H1 (cell line): ENCODE data around the gene TGM1. TPM values are rescaled to one million over a fixed set of nuclear protein-coding genes. Genes with fewer than 3 reads are reported as not detected.

ENCODE experiments used
- CTCF ChIA-PET: fragments of 300-600 bp; sonication (Branson Sonifier 250); formaldehyde crosslinking; loops from one replicate; lab custom pipeline; 2021; ENCODE audit not compliant: partially characterized antibody; lab: Charles Lee
- POLR2A ChIA-PET: fragments of 300-600 bp; sonication (Branson Sonifier 250); formaldehyde crosslinking; loops from one replicate; lab custom pipeline; 2021; ENCODE audit warnings: inconsistent platforms; ENCODE audit not compliant: partially characterized antibody; lab: Charles Lee
- DNase-seq, 2 experiments: peaks; one replicate each; pipeline versions ENCODE4 v3.0.0 to v3.0.0-alpha.2; 2010 to 2022; ENCODE audit warnings: low spot score in 2 of 2, low read depth in 1 of 2, mixed read lengths in 1 of 2
- FAIRE-seq: peaks from 2 replicates; lab custom pipeline; 2011; peaks lifted over from hg19 to GRCh38; lab: Jason Lieb, UNC
- H2AFZ ChIP-seq: 2 replicates; pipeline ENCODE4 v1.8.1; 2012; ENCODE audit warnings: low read length, inconsistent platforms
- H2AK5ac ChIP-seq: 2 replicates; pipeline ENCODE4 v1.6.1; 2013; ENCODE audit warnings: low read depth, low read length
- H2BK120ac ChIP-seq: replicated peaks from 2 replicates; pipeline ENCODE3; 2013; ENCODE audit warnings: low read depth, low read length, inconsistent platforms
- H2BK12ac ChIP-seq: 2 replicates; pipeline ENCODE4 v1.6.1; 2013; ENCODE audit warnings: low read depth, low read length
- H2BK15ac ChIP-seq: 2 replicates; pipeline ENCODE4 v1.6.1; 2013; ENCODE audit warnings: low read length
- H2BK20ac ChIP-seq: 2 replicates; pipeline ENCODE4 v1.6.1; 2013; ENCODE audit warnings: low read length
- H2BK5ac ChIP-seq: 2 replicates; pipeline ENCODE4 v1.6.1; 2013; ENCODE audit warnings: low read depth, low read length
- H3K14ac ChIP-seq: 2 replicates; pipeline ENCODE4 v1.6.1; 2013; ENCODE audit warnings: inconsistent platforms; ENCODE audit not compliant: insufficient read length
- H3K18ac ChIP-seq: 2 replicates; pipeline ENCODE4 v1.6.1; 2013; ENCODE audit warnings: low read length; ENCODE audit errors: extremely low read depth
- H3K23ac ChIP-seq: 2 replicates; pipeline ENCODE4 v1.6.1; 2013; ENCODE audit warnings: inconsistent platforms; ENCODE audit not compliant: insufficient read length
- H3K23me2 ChIP-seq: 2 replicates; pipeline ENCODE4 v1.6.1; 2013; ENCODE audit warnings: low read depth, low read length
- H3K27ac ChIP-seq: 2 replicates; pipeline ENCODE4 v1.6.1; 2011; ENCODE audit warnings: low read depth, low read length, inconsistent platforms
- H3K27me3 ChIP-seq, 4 experiments: replicated peaks in 1 of 4; 1 replicate in 1 of 4; 2 replicates in 3 of 4; pipeline versions ENCODE4 v1.6.1 to v1.8.1; 2011 to 2013; ENCODE audit warnings: low read length in 3 of 4, mild to moderate bottlenecking in 3 of 4, inconsistent platforms in 2 of 4, mixed read lengths in 2 of 4, moderate library complexity in 1 of 4; ENCODE audit not compliant: control insufficient read depth in 3 of 4, insufficient read depth in 3 of 4; ENCODE audit errors: extremely low read depth in 1 of 4
- H3K36me3 ChIP-seq, 4 experiments: 2 replicates each; pipeline versions ENCODE4 v1.6.1 to v1.8.1; 2011 to 2013; ENCODE audit warnings: mild to moderate bottlenecking in 4 of 4, low read length in 3 of 4, moderate library complexity in 2 of 4, control low read depth in 1 of 4, inconsistent platforms in 1 of 4; ENCODE audit not compliant: insufficient read depth in 4 of 4, control insufficient read depth in 2 of 4
- H3K4ac ChIP-seq: replicated peaks from 2 replicates; pipeline ENCODE3; 2013; ENCODE audit warnings: low read length, low read depth, mixed read lengths, inconsistent platforms; ENCODE audit not compliant: insufficient read length
- H3K4me1 ChIP-seq, 4 experiments: replicated peaks in 1 of 4; 1 replicate in 1 of 4; 2 replicates in 3 of 4; pipeline versions ENCODE4 v1.6.1 to v1.8.1; 2011 to 2013; ENCODE audit warnings: low read length in 3 of 4, inconsistent platforms in 2 of 4, mixed read lengths in 1 of 4; ENCODE audit not compliant: insufficient read depth in 4 of 4, control insufficient read depth in 3 of 4
- H3K4me2 ChIP-seq, 2 experiments: 2 replicates each; pipeline versions ENCODE4 v1.6.1 to v1.8.1; 2011 to 2013; ENCODE audit warnings: low read depth in 2 of 2, low read length in 2 of 2, control low read depth in 1 of 2, inconsistent platforms in 1 of 2, mild to moderate bottlenecking in 1 of 2; ENCODE audit not compliant: insufficient read depth in 1 of 2
- H3K4me3 ChIP-seq, 4 experiments: fragments of 200-600, 300-600 bp in 1 of 4; sonication (generic), shearing (Covaris generic), sonication (Bioruptor Twin) in 1 of 4; 2 replicates each; pipeline versions ENCODE4 v1.5.1 to v1.8.1; 2011 to 2016; ENCODE audit warnings: low read length in 4 of 4, low read depth in 3 of 4, control low read depth in 2 of 4, inconsistent platforms in 2 of 4, mild to moderate bottlenecking in 2 of 4, mixed read lengths in 1 of 4, moderate library complexity in 1 of 4; ENCODE audit not compliant: insufficient read depth in 2 of 4; ENCODE audit errors: extremely low read depth in 1 of 4
- H3K56ac ChIP-seq: replicated peaks from 2 replicates; pipeline ENCODE3; 2013; ENCODE audit warnings: low read depth, mild to moderate bottlenecking, mixed read lengths, low read length, inconsistent platforms; ENCODE audit not compliant: insufficient read length
- H3K79me1 ChIP-seq: 2 replicates; pipeline ENCODE4 v1.6.1; 2013; ENCODE audit warnings: low read depth, low read length, control low read depth
- H3K79me2 ChIP-seq, 2 experiments: 2 replicates each; pipeline versions ENCODE4 v1.6.1 to v1.8.1; 2012 to 2013; ENCODE audit warnings: low read length in 2 of 2, mild to moderate bottlenecking in 2 of 2, inconsistent platforms in 1 of 2; ENCODE audit not compliant: insufficient read depth in 2 of 2, control insufficient read depth in 1 of 2
- H3K9ac ChIP-seq, 4 experiments: replicated peaks in 1 of 4; 1 replicate in 1 of 4; 2 replicates in 3 of 4; pipeline versions ENCODE4 v1.6.1 to v1.8.1; 2011 to 2013; ENCODE audit warnings: low read depth in 3 of 4, low read length in 3 of 4, control low read depth in 2 of 4, mild to moderate bottlenecking in 2 of 4, moderate library complexity in 2 of 4, inconsistent platforms in 1 of 4; ENCODE audit errors: extremely low read depth in 1 of 4
- H3K9me3 ChIP-seq, 2 experiments: 2 replicates each; pipeline versions ENCODE4 v1.6.1 to v1.8.1; 2012 to 2013; ENCODE audit warnings: mild to moderate bottlenecking in 2 of 2, moderate library complexity in 2 of 2, control low read depth in 1 of 2, inconsistent platforms in 1 of 2, low read depth in 1 of 2, low read length in 1 of 2, mixed read lengths in 1 of 2; ENCODE audit not compliant: insufficient read depth in 2 of 2
- H4K20me1 ChIP-seq, 2 experiments: replicated peaks in 1 of 2; 2 replicates each; pipeline versions ENCODE3 to v1.8.1; 2011 to 2013; ENCODE audit warnings: inconsistent platforms in 2 of 2, low read length in 2 of 2, mild to moderate bottlenecking in 1 of 2; ENCODE audit not compliant: insufficient read depth in 2 of 2, control insufficient read depth in 1 of 2
- H4K5ac ChIP-seq: 2 replicates; pipeline ENCODE4 v1.6.1; 2013; ENCODE audit warnings: low read length, low read depth, mixed read lengths, inconsistent platforms; ENCODE audit not compliant: insufficient read length
- H4K8ac ChIP-seq: 2 replicates; pipeline ENCODE4 v1.8.0; 2013; ENCODE audit warnings: mild to moderate bottlenecking, moderate library complexity, low read length, inconsistent platforms; ENCODE audit not compliant: insufficient read depth; ENCODE audit errors: extremely low read depth
- H4K91ac ChIP-seq: replicated peaks from 2 replicates; pipeline ENCODE3; 2013; ENCODE audit warnings: low read length, mixed read lengths, inconsistent platforms; ENCODE audit not compliant: insufficient read length
- BCL11A ChIP-seq, 2 experiments: IDR thresholded peaks; one replicate each; pipeline ENCODE4 v1.6.1; 2011; ENCODE audit warnings: low read depth in 2 of 2, low read length in 2 of 2, mild to moderate bottlenecking in 2 of 2
- BRCA1 ChIP-seq: IDR thresholded peaks from 2 replicates; pipeline ENCODE4 v1.6.1; 2012; ENCODE audit warnings: low read depth, low read length, improper control_type of control experiment
- CHD2 ChIP-seq: IDR thresholded peaks from 2 replicates; pipeline ENCODE4 v1.6.1; 2012; ENCODE audit warnings: low read length, improper control_type of control experiment
- EZH2 ChIP-seq: fragments of 200-600 bp; sonication (generic); IDR thresholded peaks from 2 replicates; pipeline ENCODE4 v1.7.1; 2012; ENCODE audit warnings: low read depth, mild to moderate bottlenecking, moderate library complexity, low read length, inconsistent platforms; ENCODE audit not compliant: severe bottlenecking
- PHF8 ChIP-seq: fragments of 200-600 bp; sonication (generic); conservative IDR thresholded peaks from 2 replicates; pipeline ENCODE4 v1.7.1; 2012; ENCODE audit warnings: low read depth, mild to moderate bottlenecking, inconsistent platforms, low read length, moderate library complexity
- POLR2AphosphoS5 ChIP-seq: IDR thresholded peaks from 2 replicates; pipeline ENCODE4 v1.6.1; 2011; ENCODE audit warnings: low read depth, low read length
- SP2 ChIP-seq: IDR thresholded peaks from 2 replicates; pipeline ENCODE4 v1.6.1; 2012; ENCODE audit warnings: mild to moderate bottlenecking, low read length, inconsistent platforms
- TAF1 ChIP-seq: IDR thresholded peaks from 2 replicates; pipeline ENCODE4 v1.6.1; 2011; ENCODE audit warnings: mild to moderate bottlenecking, low read depth, low read length
- WGBS, 2 experiments: shearing (Covaris generic) in 1 of 2; methylation state at CpG; one replicate each; pipeline versions ENCODE4 v1.1.6 to v1.1.7; 2013 to 2015; ENCODE audit warnings: low lambda C conversion rate in 2 of 2, mixed read lengths in 2 of 2, inconsistent platforms in 1 of 2, low coverage in 1 of 2, missing lambda C conversion rate in 1 of 2; ENCODE audit not compliant: insufficient replicate concordance in 2 of 2, insufficient coverage in 1 of 2, insufficient read length in 1 of 2; ENCODE audit errors: extremely low coverage in 1 of 2, missing lambda C conversion rate in 1 of 2; 5-methylcytosine and 5-hydroxymethylcytosine counted together
- polyA plus RNA-seq, 7 experiments: library from polyadenylated mRNA; depleted of rRNA in 3 of 7; stranded (reverse) in 5 of 7; unstranded in 2 of 7; fragments of >200 nt in 5 of 7; fragments of 200-250 nt in 2 of 7; gene quantifications; 1 replicate in 5 of 7; 2 replicates in 1 of 7; 4 replicates in 1 of 7; pipeline versions ENCODE4 v1.2.1 to v1.2.3, GENCODE V29; 2011 to 2013; ENCODE audit warnings: missing spikeins in 2 of 7, mixed read lengths in 2 of 7
- total RNA-seq: library from RNA; stranded (reverse); fragmentation: NEBNext Ultra II Directional; extraction: Animal tissue kit (Norgen Biotek cat#: 25700); gene quantifications from 2 replicates; pipeline ENCODE4 v1.2.1, GENCODE V29; 2021

The TGM1 gene
- total and polyA plus RNA-seq, 2 of the 8 experiments (the other 6 are each of a cell fraction or from before 2014, with no cell fraction given): 1.8 to 2.2 TPM

GRCh38 chr14:24206260-24207103 lies 56.5 kb downstream of the TGM1 start:
- FAIRE-seq: no peak
- POLR2A ChIA-PET: interaction anchor here (0.5 to 11.1 kb wide), 7 partner anchors 12 to 133 kb away, joined by 3 to 119 read pairs (median 3); partner anchors contain the start of genes IRF9, RIPK3, TINF2 and TM9SF1

More at GRCh38 chr14:24206260-24207103, 56.5 kb downstream of the TGM1 start:
- no peak overlapping the region for H4K91ac ChIP-seq
- no peak overlapping the region for H3K14ac ChIP-seq
- no peak overlapping the region for H3K18ac ChIP-seq
- H2AK5ac ChIP-seq: no peak overlapping the region
- no peak overlapping the region for H2BK12ac ChIP-seq
- WGBS, 2 experiments: 93% methylated on average over 11 of the region's 11 CpGs; no CpG with 5 or more reads in 1 of the 2 experiments
- H3K27ac ChIP-seq: no peak overlapping the region
- no peak overlapping the region for H3K23ac ChIP-seq
- no peak overlapping the region for H2BK20ac ChIP-seq
- peaks cover 21 to 53% (median 41%) of the 10 kb centered on the region in 4 experiments for H3K36me3 ChIP-seq
- no peak overlapping the region for H4K5ac ChIP-seq
- H3K79me2 ChIP-seq: no peaks in the 10 kb centered on the region; a peak in 1 of 4 replicates
- H3K4ac ChIP-seq: no peak overlapping the region
- H2BK5ac ChIP-seq: no peak overlapping the region
- no peak overlapping the region for H2AFZ ChIP-seq
- peaks cover 0 to 2% of the 10 kb centered on the region in 2 experiments for H4K20me1 ChIP-seq
- H3K4me1 ChIP-seq: peaks cover 0 to 7% (median 4%) of the 10 kb centered on the region in 4 experiments; a peak in 3 of 7 replicates
- no peak overlapping the region for H2BK120ac ChIP-seq
- H4K8ac ChIP-seq: no peak overlapping the region
- no peaks in the 10 kb centered on the region for H3K79me1 ChIP-seq
- no peak overlapping the region for H2BK15ac ChIP-seq
- CTCF ChIA-PET: interaction anchor here (0.9 to 1.6 kb wide), 3 partner anchors 9 to 86 kb away, joined by 3 read pairs; partner anchors contain the start of genes MDP1 and TINF2
- H3K56ac ChIP-seq: no peak overlapping the region
- H3K4me3 ChIP-seq: no peak overlapping the region
- TF ChIP-seq BCL11A (IDR thresholded peaks at IDR 0.05; ENCODE audit: low read depth in 2 of 2, low read length in 2 of 2) (no peak), PHF8 (no peak), TAF1 (no peak), CHD2 (no peak), EZH2 (no peak), BRCA1 (no peak), POLR2AphosphoS5 (no peak), SP2 (no peak)
- TF ChIP-seq, all 59 proteins: peak for 0
- Histone ChIP-seq H3K9ac (no peak overlapping the region), H3K23me2 (no peaks in the 10 kb centered on the region), H3K9me3 (peaks cover 3 to 4% of the 10 kb centered on the region in 2 experiments), H3K27me3 (no peaks in the 10 kb centered on the region), H3K4me2 (no peak overlapping the region)
- DNase-seq: no peak
